Loucy (cell line): Measurements from ENCODE around the gene DNAL4.

Experiments
- CTCF ChIP-seq: fragments of 200-600 bp; sonication (generic); conservative IDR thresholded peaks from 2 replicates; pipeline ENCODE4 v1.5.1; 2014; ENCODE audit warnings: mild to moderate bottlenecking, antibody characterized with exemption, low read length
- EZH2phosphoT487 ChIP-seq: fragments of 200-600 bp; IDR thresholded peaks from 2 replicates; pipeline ENCODE4 v1.6.1; 2018; ENCODE audit warnings: antibody characterized with exemption, mild to moderate bottlenecking, moderate library complexity, borderline replicate concordance

- no peak for TF ChIP-seq CTCF
- no peak for TF ChIP-seq EZH2phosphoT487
Observed at GRCh38 chr22:38762551-38762983, 31.4 kb downstream of the DNAL4 start.
